AG09309 (cell line): ENCODE data around the gene ULK2.

ENCODE experiments used
- DNase-seq: peaks from one replicate; pipeline ENCODE4 v3.0.0-alpha.2; 2010; ENCODE audit warnings: low read depth
- H3K4me3 ChIP-seq: 2 replicates; pipeline ENCODE4 v1.5.1; 2011; ENCODE audit warnings: mild to moderate bottlenecking, low read depth, low read length, moderate library complexity; ENCODE audit not compliant: control insufficient read depth
- TF ChIP-seq, protein P1 (sequence below): IDR thresholded peaks from 2 replicates; pipeline ENCODE4 v1.5.1; 2011; ENCODE audit warnings: mild to moderate bottlenecking, low read depth, low read length, inconsistent platforms; ENCODE audit not compliant: insufficient read depth, control insufficient read depth; ENCODE audit errors: missing control alignments

Gene ULK2

DNA sequence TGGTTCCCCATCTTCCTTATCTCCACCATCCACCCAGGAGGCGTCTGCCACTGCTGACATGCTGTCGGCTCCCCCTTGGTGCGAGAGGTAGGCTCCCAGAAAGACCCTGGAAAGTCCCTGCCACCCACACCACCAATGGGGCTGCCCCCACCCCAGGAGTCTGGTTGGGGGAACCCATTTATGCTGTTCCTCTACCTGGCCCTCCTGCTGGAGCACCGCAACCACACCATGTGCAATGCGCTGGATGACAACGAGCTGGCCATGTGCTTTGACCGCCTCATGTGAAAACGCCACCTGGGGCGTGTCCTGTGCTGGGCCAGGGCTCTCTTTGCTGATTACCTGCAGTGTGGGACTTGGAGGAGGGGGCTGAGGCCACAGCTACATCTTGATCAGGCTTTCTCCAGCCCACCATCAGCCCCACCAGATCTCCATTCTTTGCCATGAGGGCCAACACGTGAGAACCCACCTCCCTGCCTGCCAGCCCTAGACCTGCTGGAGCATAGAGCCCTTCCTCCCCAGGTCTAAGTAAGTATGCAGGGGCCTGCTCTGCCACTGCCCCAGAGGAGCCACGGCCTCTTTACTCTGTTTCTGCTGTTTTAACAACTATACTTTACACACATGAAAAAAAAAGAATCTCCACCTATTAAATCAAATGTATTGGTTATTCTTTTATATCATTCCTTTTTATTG is 111.8 kb downstream of the ULK2 start:
- no peak for DNase-seq
- H3K4me3 ChIP-seq, result no peak overlapping the region
- TF ChIP-seq, protein P1, sequence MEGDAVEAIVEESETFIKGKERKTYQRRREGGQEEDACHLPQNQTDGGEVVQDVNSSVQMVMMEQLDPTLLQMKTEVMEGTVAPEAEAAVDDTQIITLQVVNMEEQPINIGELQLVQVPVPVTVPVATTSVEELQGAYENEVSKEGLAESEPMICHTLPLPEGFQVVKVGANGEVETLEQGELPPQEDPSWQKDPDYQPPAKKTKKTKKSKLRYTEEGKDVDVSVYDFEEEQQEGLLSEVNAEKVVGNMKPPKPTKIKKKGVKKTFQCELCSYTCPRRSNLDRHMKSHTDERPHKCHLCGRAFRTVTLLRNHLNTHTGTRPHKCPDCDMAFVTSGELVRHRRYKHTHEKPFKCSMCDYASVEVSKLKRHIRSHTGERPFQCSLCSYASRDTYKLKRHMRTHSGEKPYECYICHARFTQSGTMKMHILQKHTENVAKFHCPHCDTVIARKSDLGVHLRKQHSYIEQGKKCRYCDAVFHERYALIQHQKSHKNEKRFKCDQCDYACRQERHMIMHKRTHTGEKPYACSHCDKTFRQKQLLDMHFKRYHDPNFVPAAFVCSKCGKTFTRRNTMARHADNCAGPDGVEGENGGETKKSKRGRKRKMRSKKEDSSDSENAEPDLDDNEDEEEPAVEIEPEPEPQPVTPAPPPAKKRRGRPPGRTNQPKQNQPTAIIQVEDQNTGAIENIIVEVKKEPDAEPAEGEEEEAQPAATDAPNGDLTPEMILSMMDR, result no peak

DNA sequence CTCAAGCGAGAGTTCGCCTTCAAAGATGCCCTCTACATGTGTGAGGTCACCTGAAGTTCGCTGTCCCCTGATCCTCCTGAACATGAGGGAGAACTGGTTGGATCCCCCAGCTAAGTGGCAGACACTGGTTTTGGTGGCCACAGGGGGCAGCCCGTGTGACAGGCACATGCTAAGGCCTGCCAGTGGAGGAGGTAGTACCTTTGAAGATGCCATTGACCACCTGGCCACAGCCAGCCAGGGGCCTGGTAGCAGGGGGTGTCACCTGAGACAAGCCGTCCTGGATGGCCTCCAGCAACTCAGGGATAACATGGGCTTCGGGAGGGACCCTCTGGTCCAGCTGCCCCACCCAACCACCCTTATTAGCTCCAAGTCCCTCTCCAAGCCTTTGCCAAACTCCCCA is 112.3 kb downstream of the ULK2 start:
- no peak for DNase-seq
- H3K4me3 ChIP-seq, result no peak overlapping the region
- TF ChIP-seq, protein P1, result no peak

DNA sequence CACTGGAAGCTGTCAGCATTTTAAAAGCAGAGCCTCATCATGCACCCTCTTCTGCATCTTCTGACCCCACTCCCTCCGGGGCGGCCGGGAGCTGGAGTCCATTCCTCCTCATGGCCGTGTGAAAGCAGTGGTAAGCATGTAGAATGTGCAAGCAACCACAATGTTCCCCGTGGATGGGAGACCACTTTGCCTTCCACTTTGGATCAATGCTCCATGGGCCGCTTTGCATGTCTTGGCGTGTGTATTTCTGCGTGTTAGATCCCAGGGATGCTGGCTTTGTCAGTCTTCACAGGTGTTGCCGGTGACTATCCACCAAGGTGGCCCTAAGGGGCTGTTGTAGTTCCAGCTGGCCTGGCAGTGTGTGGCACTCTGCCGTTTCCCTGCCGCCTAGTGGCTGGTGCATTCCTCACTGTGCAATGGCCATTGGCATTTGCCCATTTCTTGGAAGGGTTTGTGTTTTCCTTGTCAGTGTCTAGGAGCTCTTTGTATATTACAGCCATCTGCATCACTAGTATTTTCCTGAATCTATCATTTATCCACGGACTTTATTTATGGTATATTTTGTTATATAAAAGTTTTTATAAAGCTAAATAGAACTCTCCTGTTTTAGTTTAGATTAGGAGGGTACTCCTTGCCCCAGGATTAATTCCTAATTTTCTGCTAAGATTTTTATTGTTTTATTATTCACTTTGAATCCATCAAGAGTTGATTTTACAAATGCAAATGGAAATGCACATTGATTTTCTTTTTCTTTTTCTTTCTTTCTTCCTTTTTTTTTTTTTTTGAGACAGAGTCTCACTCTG is 113.9 kb downstream of the ULK2 start:
- DNase-seq, result no peak
- H3K4me3 ChIP-seq, result no peak overlapping the region
- TF ChIP-seq, protein P1, result peak; percentile 51

DNA sequence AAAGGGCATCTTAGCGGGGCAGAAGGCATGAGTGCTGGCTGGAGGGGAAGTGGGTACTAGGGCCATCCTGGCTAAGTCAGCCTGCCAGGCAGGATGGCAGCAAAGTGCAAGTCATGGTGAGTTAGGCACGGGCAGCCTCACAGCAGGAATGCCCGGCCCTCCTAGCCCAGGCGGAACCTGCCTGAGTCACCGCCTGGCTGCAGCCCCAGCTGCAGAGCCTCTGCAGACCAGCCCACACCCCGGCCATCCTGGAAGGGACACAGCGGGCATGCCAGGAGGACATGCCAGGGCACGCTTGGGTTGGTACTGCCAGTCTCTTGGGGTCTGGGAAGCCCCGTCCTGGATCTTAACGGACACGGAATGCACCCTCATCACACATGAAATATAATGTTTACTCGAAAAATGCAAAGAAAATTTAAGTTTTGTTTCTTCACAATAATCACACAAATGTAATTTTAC is 114.7 kb downstream of the ULK2 start:
- TF ChIP-seq, protein P1, result no peak
- H3K4me3 ChIP-seq, result no peak overlapping the region
- DNase-seq, result peak; percentile 67

DNA sequence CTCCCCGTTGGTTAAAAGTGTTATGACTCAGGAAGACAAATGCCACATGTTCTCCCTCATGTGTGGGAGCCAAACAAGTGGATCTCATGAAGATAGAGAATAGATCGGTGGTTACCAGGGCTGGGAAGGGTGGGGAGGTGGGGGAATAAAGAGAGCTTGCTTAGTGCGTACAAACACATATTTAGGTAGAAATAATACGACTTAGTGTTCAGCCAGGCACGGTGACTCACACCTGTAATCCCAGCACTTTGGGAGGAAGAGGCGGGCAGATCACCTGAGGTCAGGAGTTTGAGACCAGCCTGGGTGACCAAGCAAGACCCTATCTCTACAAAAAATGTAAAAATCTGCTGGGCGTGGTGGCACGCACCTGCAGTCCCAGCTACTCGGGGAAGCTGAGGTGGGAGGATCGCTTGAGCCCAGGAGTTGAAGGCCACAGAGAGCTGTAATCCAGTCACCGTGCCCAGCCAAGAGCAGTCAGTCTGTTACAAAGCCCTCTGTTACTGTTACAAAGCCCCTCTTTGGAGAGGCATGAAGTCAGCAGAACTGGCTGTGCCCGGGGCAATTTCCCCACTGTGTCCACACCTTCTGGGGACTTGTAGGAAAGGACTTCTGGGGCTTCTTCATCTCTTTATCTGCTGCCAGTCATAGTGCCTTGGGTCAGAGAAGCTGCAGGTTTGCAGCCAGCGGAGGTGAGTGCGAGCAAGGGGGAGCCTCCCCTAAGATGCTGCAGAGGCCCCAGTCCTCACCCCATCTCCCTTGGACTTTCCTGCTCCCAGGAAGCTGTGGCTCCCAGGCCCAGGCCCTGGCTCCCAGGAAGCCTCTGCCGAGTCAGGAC is 115.3 kb downstream of the ULK2 start:
- H3K4me3 ChIP-seq, result no peak overlapping the region
- TF ChIP-seq, protein P1, result no peak
- DNase-seq, result no peak

DNA sequence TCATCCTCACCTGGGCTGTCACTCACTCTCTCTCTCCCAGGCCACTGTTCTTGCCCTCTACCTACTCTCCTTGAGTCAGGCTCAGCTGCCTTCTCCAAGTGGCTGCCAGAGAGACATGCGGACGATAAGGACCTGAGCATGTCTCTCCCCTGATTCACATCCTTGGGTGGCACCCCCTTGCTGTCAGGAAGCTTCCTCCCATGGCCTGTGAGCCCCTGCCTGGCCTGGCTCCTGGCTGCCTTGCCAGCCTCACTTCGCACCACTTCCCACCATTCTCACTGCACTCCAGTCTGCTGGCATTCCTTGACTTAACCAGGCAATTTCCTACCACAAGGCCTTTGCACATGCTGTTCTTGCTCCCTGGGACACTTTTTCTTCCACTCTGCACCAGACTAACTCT is 116.9 kb downstream of the ULK2 start:
- H3K4me3 ChIP-seq, result no peak overlapping the region
- DNase-seq, result no peak
- TF ChIP-seq, protein P1, result no peak
